Parathyroid adenoma (tissue), 2 donors: ENCODE data around the gene OXT.
"Not testable (repeated sequence)": the region's sequence is repeated elsewhere in the genome, so short reads cannot be mapped to it uniquely, and the experiment has no call there.

Experiments used
- H2AFZ ChIP-seq: fragments of 300-600 bp; sonication (generic); one replicate; pipeline ENCODE4 v1.7.0; 2017; ENCODE audit warnings: antibody characterized with exemption, mild to moderate bottlenecking
- H3K27ac ChIP-seq: fragments of 300-600 bp; sonication (generic); one replicate; pipeline ENCODE4 v1.7.0; 2017
- H3K27me3 ChIP-seq: fragments of 300-600 bp; sonication (generic); one replicate; pipeline ENCODE4 v1.7.0; 2017; ENCODE audit warnings: low read length; ENCODE audit not compliant: control insufficient read depth, insufficient read depth
- H3K36me3 ChIP-seq: fragments of 300-600 bp; sonication (generic); one replicate; pipeline ENCODE4 v1.7.0; 2017; ENCODE audit warnings: low read length; ENCODE audit not compliant: control insufficient read depth, insufficient read depth
- H3K4me1 ChIP-seq: fragments of 300-600 bp; sonication (generic); one replicate; pipeline ENCODE4 v1.7.0; 2017; ENCODE audit warnings: control low read depth
- H3K4me2 ChIP-seq: fragments of 300-600 bp; sonication (generic); one replicate; pipeline ENCODE4 v1.7.0; 2017; ENCODE audit warnings: low read length
- H3K4me3 ChIP-seq: fragments of 300-600 bp; sonication (generic); one replicate; pipeline ENCODE4 v1.7.0; 2017; ENCODE audit warnings: low read depth, low read length
- H3K79me2 ChIP-seq: fragments of 300-600 bp; sonication (generic); one replicate; pipeline ENCODE4 v1.7.0; 2017; ENCODE audit warnings: control low read depth
- H3K9ac ChIP-seq: fragments of 300-600 bp; sonication (generic); one replicate; pipeline ENCODE4 v1.7.0; 2017; ENCODE audit warnings: mild to moderate bottlenecking
- H3K9me3 ChIP-seq: fragments of 300-600 bp; sonication (generic); one replicate; pipeline ENCODE4 v1.7.0; 2017; ENCODE audit warnings: low read length; ENCODE audit not compliant: control insufficient read depth
- CTCF ChIP-seq: fragments of 300-600 bp; sonication (generic); IDR thresholded peaks from one replicate; pipeline ENCODE4 v1.7.0; 2017; ENCODE audit warnings: antibody characterized with exemption, mild to moderate bottlenecking
- donor health status: primary hyperparathyroidism.

The OXT gene

GRCh38 chr20:3074812-3075211 lies 3.4 kb downstream of the OXT start:
- TF ChIP-seq CTCF: no peak
- H3K36me3 ChIP-seq: no peaks in the 10 kb centered on the region
- H3K27me3 ChIP-seq: no peaks in the 10 kb centered on the region
- H3K27ac ChIP-seq: no peak overlapping the region
- no peaks in the 10 kb centered on the region for H3K9me3 ChIP-seq
- no peaks in the 10 kb centered on the region for H3K79me2 ChIP-seq
- H2AFZ ChIP-seq: no peak overlapping the region
- H3K4me1 ChIP-seq: no peaks in the 10 kb centered on the region
- H3K4me3 ChIP-seq: no peak overlapping the region
- H3K4me2 ChIP-seq: no peak overlapping the region
- no peak overlapping the region for H3K9ac ChIP-seq

GRCh38 chr20:3075315-3075714 lies 3.9 kb downstream of the OXT start:
- not testable (repeated sequence) for H3K79me2 ChIP-seq, H3K36me3 ChIP-seq, H3K9me3 ChIP-seq, H3K4me1 ChIP-seq, H3K27me3 ChIP-seq, H3K27ac ChIP-seq, H3K4me3 ChIP-seq, H2AFZ ChIP-seq, H3K9ac ChIP-seq, H3K4me2 ChIP-seq

DNA sequence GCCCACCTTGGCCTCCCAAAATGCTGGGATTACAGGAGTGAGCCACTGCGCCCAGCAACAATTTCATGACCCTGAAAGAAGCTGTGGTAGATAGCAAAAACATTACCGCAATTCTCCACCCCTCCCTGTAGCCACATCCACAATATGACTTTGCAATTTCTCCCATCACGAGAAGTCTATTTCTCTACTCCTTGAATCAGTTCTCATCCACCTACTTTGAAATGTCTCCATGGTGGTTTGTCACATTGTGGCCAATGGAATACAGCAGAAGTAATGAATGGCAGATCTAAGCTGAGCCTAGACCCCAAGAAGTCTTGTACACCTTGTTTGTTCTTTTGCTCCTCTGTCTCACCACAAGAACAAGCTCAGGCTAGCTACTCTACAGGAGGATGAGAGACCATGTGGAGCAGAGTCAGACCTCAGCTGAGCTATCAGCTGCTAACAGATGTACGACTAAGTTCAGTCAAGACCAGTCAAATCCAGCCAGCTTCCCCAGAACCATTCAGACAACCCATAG lies 6.3 kb downstream of the OXT start:
- Histone ChIP-seq H3K4me1 (no peaks in the 10 kb centered on the region), H3K27ac (no peak overlapping the region), H3K27me3 (no peaks in the 10 kb centered on the region), H3K79me2 (no peaks in the 10 kb centered on the region), H3K9me3 (no peaks in the 10 kb centered on the region), H3K9ac (no peak overlapping the region), H3K36me3 (no peaks in the 10 kb centered on the region), H2AFZ (no peak overlapping the region), H3K4me2 (no peak overlapping the region), H3K4me3 (no peak overlapping the region)
- TF ChIP-seq CTCF: no peak

DNA sequence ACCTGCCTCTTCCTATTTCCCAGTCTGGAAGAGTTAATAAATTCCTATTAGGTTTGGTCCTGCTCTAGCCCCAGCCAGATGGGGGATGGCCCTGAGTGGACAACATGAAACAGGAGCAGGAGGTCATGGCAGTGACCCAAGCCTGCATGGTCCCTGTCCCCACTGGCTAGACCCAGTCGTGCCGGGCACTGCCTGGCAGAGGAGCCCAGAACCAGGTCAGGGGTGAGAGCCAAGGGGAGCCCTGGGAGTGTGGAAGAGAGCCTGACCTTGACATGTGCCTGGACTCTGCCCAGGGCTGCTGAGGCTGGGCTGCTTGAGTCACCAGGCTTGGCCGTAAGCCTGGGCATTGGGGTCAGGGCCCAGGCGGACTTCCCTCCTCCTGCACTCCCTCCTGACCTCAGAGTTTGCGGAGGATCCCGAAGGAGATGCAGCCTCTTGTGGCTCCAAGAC lies 9.5 kb downstream of the OXT start:
- TF ChIP-seq CTCF: no peak

GRCh38 chr20:3081641-3082040 lies 10.2 kb downstream of the OXT start:
- H3K27me3 ChIP-seq: no peaks in the 10 kb centered on the region
- no peaks in the 10 kb centered on the region for H3K4me1 ChIP-seq
- H3K4me3 ChIP-seq: no peak overlapping the region
- H3K27ac ChIP-seq: no peak overlapping the region
- no peak overlapping the region for H2AFZ ChIP-seq
- no peaks in the 10 kb centered on the region for H3K79me2 ChIP-seq
- TF ChIP-seq CTCF: no peak
- no peaks in the 10 kb centered on the region for H3K9me3 ChIP-seq
- no peaks in the 10 kb centered on the region for H3K36me3 ChIP-seq
- H3K4me2 ChIP-seq: no peak overlapping the region
- H3K9ac ChIP-seq: no peak overlapping the region

More for the DNA sequence above, 9.5 kb downstream of the OXT start:
- Histone ChIP-seq H2AFZ (no peak overlapping the region), H3K4me1 (no peaks in the 10 kb centered on the region), H3K9ac (no peak overlapping the region), H3K27ac (no peak overlapping the region), H3K4me2 (no peak overlapping the region), H3K9me3 (no peaks in the 10 kb centered on the region), H3K36me3 (no peaks in the 10 kb centered on the region), H3K27me3 (no peaks in the 10 kb centered on the region), H3K79me2 (no peaks in the 10 kb centered on the region), H3K4me3 (no peak overlapping the region)
